ENCODE data around the gene KCNQ1OT1. TPM values are rescaled to one million over a fixed set of nuclear protein-coding genes. Genes with fewer than 3 reads are reported as not detected.

KCNQ1OT1 gene
- total RNA-seq, 1 donor from 2014 or later = 0.33 TPM

- intact Hi-C loops (cut with micrococcal nuclease) = no loop called here
- TF ChIP-seq, protein P1, sequence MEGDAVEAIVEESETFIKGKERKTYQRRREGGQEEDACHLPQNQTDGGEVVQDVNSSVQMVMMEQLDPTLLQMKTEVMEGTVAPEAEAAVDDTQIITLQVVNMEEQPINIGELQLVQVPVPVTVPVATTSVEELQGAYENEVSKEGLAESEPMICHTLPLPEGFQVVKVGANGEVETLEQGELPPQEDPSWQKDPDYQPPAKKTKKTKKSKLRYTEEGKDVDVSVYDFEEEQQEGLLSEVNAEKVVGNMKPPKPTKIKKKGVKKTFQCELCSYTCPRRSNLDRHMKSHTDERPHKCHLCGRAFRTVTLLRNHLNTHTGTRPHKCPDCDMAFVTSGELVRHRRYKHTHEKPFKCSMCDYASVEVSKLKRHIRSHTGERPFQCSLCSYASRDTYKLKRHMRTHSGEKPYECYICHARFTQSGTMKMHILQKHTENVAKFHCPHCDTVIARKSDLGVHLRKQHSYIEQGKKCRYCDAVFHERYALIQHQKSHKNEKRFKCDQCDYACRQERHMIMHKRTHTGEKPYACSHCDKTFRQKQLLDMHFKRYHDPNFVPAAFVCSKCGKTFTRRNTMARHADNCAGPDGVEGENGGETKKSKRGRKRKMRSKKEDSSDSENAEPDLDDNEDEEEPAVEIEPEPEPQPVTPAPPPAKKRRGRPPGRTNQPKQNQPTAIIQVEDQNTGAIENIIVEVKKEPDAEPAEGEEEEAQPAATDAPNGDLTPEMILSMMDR (IDR thresholded peaks at IDR 0.05; ENCODE audit: borderline replicate concordance) = no peak
- Histone ChIP-seq H3K9me3 (replicated peaks) (no peaks in the 10 kb centered on the region), H3K4me1 (peaks cover 24% of the 10 kb centered on the region), H3K4me3 (no peak overlapping the region), H3K27me3 (ENCODE audit: low read depth) (no peaks in the 10 kb centered on the region), H3K27ac (replicated peaks) (no peak overlapping the region), H3K36me3 (no peaks in the 10 kb centered on the region)
- DNase-seq = no peak
Observed at GRCh38 chr11:2734181-2735052, 34.6 kb upstream of the KCNQ1OT1 start.

DNA sequence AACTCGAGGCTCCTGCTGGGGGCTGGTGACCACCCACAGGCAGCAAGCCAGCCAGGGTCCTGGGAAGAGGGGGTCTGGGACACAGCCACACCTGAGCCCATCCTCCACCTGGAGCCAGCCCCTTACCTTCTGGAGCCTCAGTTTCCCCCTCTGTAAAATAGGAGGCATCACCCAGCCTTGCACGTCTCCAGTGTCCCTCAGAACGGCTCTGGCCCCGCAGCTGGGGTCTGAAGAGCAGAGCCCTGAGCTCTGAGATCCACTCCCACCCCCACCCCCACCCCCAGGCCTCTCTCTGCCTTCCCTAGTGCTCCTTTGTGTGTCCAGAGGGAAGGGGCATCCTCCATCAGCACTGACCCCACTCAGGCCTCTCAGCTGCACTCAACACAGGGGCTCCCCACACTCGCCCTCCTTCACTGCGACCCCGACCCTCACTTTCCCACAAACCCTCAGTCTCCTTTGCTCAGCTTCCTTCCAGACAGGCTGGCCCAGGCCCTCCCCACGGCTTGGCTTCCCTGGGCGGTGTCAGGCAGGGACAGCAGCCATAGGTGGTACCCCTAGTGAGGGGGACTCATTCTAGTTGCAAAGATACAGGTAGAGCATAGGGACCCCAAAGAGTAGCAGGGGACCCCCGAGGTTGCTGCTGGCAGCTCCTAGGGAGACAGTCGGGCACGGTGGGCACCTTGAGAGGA, 33.3 kb upstream of the KCNQ1OT1 start:
- H3K27ac ChIP-seq (replicated peaks) = no peak overlapping the region
- no peak for DNase-seq
- H3K27me3 ChIP-seq (ENCODE audit: low read depth) = no peaks in the 10 kb centered on the region
- TF ChIP-seq, protein P1 (IDR thresholded peaks at IDR 0.05; ENCODE audit: borderline replicate concordance) = no peak
- H3K36me3 ChIP-seq = no peaks in the 10 kb centered on the region
- intact Hi-C loops (cut with micrococcal nuclease) = no loop called here
- no peak overlapping the region for H3K4me3 ChIP-seq
- peaks cover 26% of the 10 kb centered on the region for H3K4me1 ChIP-seq
- H3K9me3 ChIP-seq (replicated peaks) = no peaks in the 10 kb centered on the region

GRCh38 chr11:2732261-2732939, 32.6 kb upstream of the KCNQ1OT1 start:
- Histone ChIP-seq H3K4me1 (peaks cover 25% of the 10 kb centered on the region), H3K27ac (replicated peaks) (no peak overlapping the region), H3K36me3 (no peaks in the 10 kb centered on the region), H3K27me3 (ENCODE audit: low read depth) (no peaks in the 10 kb centered on the region), H3K4me3 (no peak overlapping the region), H3K9me3 (replicated peaks) (no peaks in the 10 kb centered on the region)
- TF ChIP-seq, protein P1 (IDR thresholded peaks at IDR 0.05; ENCODE audit: borderline replicate concordance) = no peak
- DNase-seq = no peak
- intact Hi-C loops (cut with micrococcal nuclease) = no loop called here

GRCh38 chr11:2731130-2732125, 31.6 kb upstream of the KCNQ1OT1 start:
- TF ChIP-seq, protein P1 (IDR thresholded peaks at IDR 0.05; ENCODE audit: borderline replicate concordance) = no peak

More at GRCh38 chr11:2731130-2732125, 31.6 kb upstream of the KCNQ1OT1 start:
- Histone ChIP-seq H3K36me3 (no peaks in the 10 kb centered on the region), H3K4me1 (peaks cover 25% of the 10 kb centered on the region), H3K9me3 (replicated peaks) (no peaks in the 10 kb centered on the region), H3K4me3 (no peak overlapping the region), H3K27me3 (ENCODE audit: low read depth) (no peaks in the 10 kb centered on the region), H3K27ac (replicated peaks) (no peak overlapping the region)
- intact Hi-C loops (cut with micrococcal nuclease) = no loop called here
- no peak for DNase-seq
